CD4-positive, alpha-beta T cell (primary cell): Measurements from ENCODE around the gene SLC13A1. TPM values are rescaled to one million over a fixed set of nuclear protein-coding genes. Genes with fewer than 3 reads are reported as not detected.

Experiments used
- ATAC-seq: fragments of 200-7000 bp; cut with Tn5 transposase; one replicate; pipeline ENCODE4 v1.10.0; 2022; ENCODE audit warnings: mild to moderate bottlenecking; ENCODE audit not compliant: poor library complexity
- CTCF ChIA-PET: fragments of 350-600 bp; sonication (Branson Sonifier 250); formaldehyde crosslinking; loops from one replicate; lab custom pipeline; 2021; ENCODE audit warnings: antibody characterized with exemption, inconsistent platforms; lab: Charles Lee
- POLR2A ChIA-PET: fragments of 350-600 bp; sonication (Branson Sonifier 250); formaldehyde crosslinking; loops from one replicate; lab custom pipeline; 2021; ENCODE audit warnings: antibody characterized with exemption, inconsistent platforms; lab: Charles Lee
- DNase-seq, 14 experiments: peaks; one replicate each; pipeline ENCODE4 v3.0.0-alpha.2; 2013 to 2020; ENCODE audit warnings: mixed read lengths in 2 of 14
- H3K27ac ChIP-seq, 2 donors: one replicate each; pipeline versions ENCODE4 v1.5.1 to v1.7.0; 2013; ENCODE audit warnings: low read length in 2 of 2, low read depth in 1 of 2, mild to moderate bottlenecking in 1 of 2
- H3K27me3 ChIP-seq, 2 experiments: 1 replicate in 1 of 2; 2 replicates in 1 of 2; pipeline versions ENCODE4 v1.6.1 to v1.7.0; 2013; ENCODE audit warnings: low read length in 2 of 2, control low read depth in 1 of 2, mild to moderate bottlenecking in 1 of 2, moderate library complexity in 1 of 2; ENCODE audit not compliant: insufficient read depth in 2 of 2, control insufficient read depth in 1 of 2
- H3K36me3 ChIP-seq: one replicate; pipeline ENCODE4 v1.6.1; 2013; ENCODE audit warnings: low read length, control low read depth; ENCODE audit not compliant: insufficient read depth
- H3K4me1 ChIP-seq: one replicate; pipeline ENCODE4 v1.6.1; 2013; ENCODE audit warnings: low read length, control low read depth; ENCODE audit not compliant: insufficient read depth
- H3K4me3 ChIP-seq: one replicate; pipeline ENCODE4 v1.5.1; 2013; ENCODE audit warnings: mild to moderate bottlenecking, low read length, moderate library complexity
- H3K9me3 ChIP-seq, 2 experiments: 1 replicate in 1 of 2; 2 replicates in 1 of 2; pipeline versions ENCODE4 v1.6.1 to v1.7.0; 2013; ENCODE audit warnings: low read length in 2 of 2, mild to moderate bottlenecking in 2 of 2, control low read depth in 1 of 2, moderate library complexity in 1 of 2; ENCODE audit not compliant: control insufficient read depth in 1 of 2, insufficient read depth in 1 of 2
- H3K27ac Mint-ChIP-seq: one replicate; pipeline ENCODE4 v1.8.0; 2020; ENCODE audit warnings: mixed read lengths
- H3K27me3 Mint-ChIP-seq: one replicate; pipeline ENCODE4 v1.8.0; 2021; ENCODE audit warnings: mixed read lengths
- H3K36me3 Mint-ChIP-seq: one replicate; pipeline ENCODE4 v1.8.0; 2021; ENCODE audit warnings: low read depth, mixed read lengths
- H3K4me1 Mint-ChIP-seq: one replicate; pipeline ENCODE4 v1.8.0; 2021; ENCODE audit warnings: low read depth, mixed read lengths
- H3K4me3 Mint-ChIP-seq: one replicate; pipeline ENCODE4 v1.8.0; 2020; ENCODE audit warnings: mild to moderate bottlenecking, mixed read lengths
- H3K9me3 Mint-ChIP-seq: one replicate; pipeline ENCODE4 v1.8.0; 2020; ENCODE audit warnings: mixed read lengths
- CTCF ChIP-seq: fragments of 200-600 bp; IDR thresholded peaks from one replicate; pipeline ENCODE4 v1.8.0; 2022; ENCODE audit warnings: antibody characterized with exemption, mild to moderate bottlenecking
- intact Hi-C, 2 experiments: fragments of 100-400 bp; cut with DNase I in 1 of 2; cut with micrococcal nuclease in 1 of 2; formaldehyde crosslinking; loops; one replicate each; pipeline versions ENCODE4 v1.15.1 to v1.9.0; 2023 to 2025; cut with DNase I, micrococcal nuclease
- total RNA-seq, 174 experiments: library from RNA in 2 of 174; stranded (reverse) in 2 of 174; gene quantifications; one replicate each; pipeline ENCODE4 v1.2.3 and lab custom pipeline; 2021 to 2026

Gene SLC13A1
- total RNA-seq, 2 experiments from 2014 or later, result not detected

GRCh38 chr7:123155571-123155970 lies 44.2 kb downstream of the SLC13A1 start:
- no peaks in the 10 kb centered on the region for H3K36me3 Mint-ChIP-seq
- DNase-seq (no peak), ATAC-seq (no peak)
- H3K27ac ChIP-seq, result no peak overlapping the region
- ChIA-PET CTCF (no interaction called here), POLR2A (no interaction called here)
- H3K4me3 ChIP-seq, result no peak overlapping the region
- intact Hi-C loops, result no loop called here
- no peaks in the 10 kb centered on the region for H3K4me1 ChIP-seq
- no peak for TF ChIP-seq CTCF
- H3K9me3 Mint-ChIP-seq, result no peaks in the 10 kb centered on the region
- H3K36me3 ChIP-seq, result no peaks in the 10 kb centered on the region
- H3K27me3 ChIP-seq, result no peaks in the 10 kb centered on the region
- no peaks in the 10 kb centered on the region for H3K27me3 Mint-ChIP-seq
- no peak overlapping the region for H3K4me3 Mint-ChIP-seq
- no peaks in the 10 kb centered on the region for H3K9me3 ChIP-seq
- H3K4me1 Mint-ChIP-seq, result no peaks in the 10 kb centered on the region
- H3K27ac Mint-ChIP-seq, result no peak overlapping the region

GRCh38 chr7:123154231-123154860 lies 45.4 kb downstream of the SLC13A1 start:
- intact Hi-C loops, result no loop called here
- POLR2A ChIA-PET, result interaction anchor here (0.6 kb wide), 1 partner anchor 9 kb away, joined by 3 read pairs; no protein-coding TSS in a partner anchor

GRCh38 chr7:123151443-123151842 lies 48.3 kb downstream of the SLC13A1 start:
- intact Hi-C loops, result no loop called here
- peaks cover 3% of the 10 kb centered on the region for H3K9me3 Mint-ChIP-seq
- ATAC-seq (no peak), DNase-seq (no peak)
- TF ChIP-seq CTCF, result no peak
- H3K27me3 Mint-ChIP-seq, result no peaks in the 10 kb centered on the region
- CTCF ChIA-PET, result no interaction called here
- H3K4me3 ChIP-seq, result no peak overlapping the region
- no peak overlapping the region for H3K27ac ChIP-seq
- POLR2A ChIA-PET, result no interaction called here
- no peaks in the 10 kb centered on the region for H3K36me3 ChIP-seq
- H3K9me3 ChIP-seq, result no peaks in the 10 kb centered on the region
- no peaks in the 10 kb centered on the region for H3K4me1 Mint-ChIP-seq
- H3K27ac Mint-ChIP-seq, result no peak overlapping the region
- H3K4me3 Mint-ChIP-seq, result no peak overlapping the region
- no peaks in the 10 kb centered on the region for H3K4me1 ChIP-seq
- H3K36me3 Mint-ChIP-seq, result no peaks in the 10 kb centered on the region
- no peaks in the 10 kb centered on the region for H3K27me3 ChIP-seq

More at GRCh38 chr7:123154231-123154860, 45.4 kb downstream of the SLC13A1 start:
- no peak overlapping the region for H3K4me3 Mint-ChIP-seq
- no peaks in the 10 kb centered on the region for H3K36me3 ChIP-seq
- no peak overlapping the region for H3K27ac ChIP-seq
- no peak overlapping the region for H3K27ac Mint-ChIP-seq
- H3K27me3 Mint-ChIP-seq, result no peaks in the 10 kb centered on the region
- peak; percentile 17 for TF ChIP-seq CTCF
- no peaks in the 10 kb centered on the region for H3K36me3 Mint-ChIP-seq
- CTCF ChIA-PET, result interaction anchor here (1.4 kb wide), 1 partner anchor 9 kb away, joined by 4 read pairs; no protein-coding TSS in a partner anchor
- no peaks in the 10 kb centered on the region for H3K9me3 Mint-ChIP-seq
- no peaks in the 10 kb centered on the region for H3K4me1 Mint-ChIP-seq
- H3K27me3 ChIP-seq, result no peaks in the 10 kb centered on the region
- H3K4me3 ChIP-seq, result no peak overlapping the region
- no peaks in the 10 kb centered on the region for H3K4me1 ChIP-seq
- H3K9me3 ChIP-seq, result no peaks in the 10 kb centered on the region
- DNase-seq, result peak in 4 of 14 experiments; percentile 17 to 30 (median 22)
- ATAC-seq, result no peak
